LNCAP (cell line): ENCODE data around the gene GRK3.

ENCODE experiments used
- CTCF ChIP-seq: fragments of 450-650 bp; IDR thresholded peaks from 2 replicates; pipeline ENCODE4 v1.5.1; 2017; ENCODE audit warnings: mild to moderate bottlenecking

Gene GRK3

GRCh38 chr22:25645964-25646363, 81.5 kb downstream of the GRK3 start:
- no peak for TF ChIP-seq CTCF

- no peak for TF ChIP-seq CTCF
Measured at GRCh38 chr22:25650833-25651232, 86.4 kb downstream of the GRK3 start.

- no peak for TF ChIP-seq CTCF
Measured at GRCh38 chr22:25651332-25652085, 87.0 kb downstream of the GRK3 start.

- no peak for TF ChIP-seq CTCF
Measured at GRCh38 chr22:25654676-25655075, 90.2 kb downstream of the GRK3 start.

- TF ChIP-seq CTCF: no peak
Measured at GRCh38 chr22:25655371-25655935, 91.0 kb downstream of the GRK3 start.

GRCh38 chr22:25656724-25657123, 92.2 kb downstream of the GRK3 start:
- TF ChIP-seq CTCF: no peak

GRCh38 chr22:25658633-25659032, 94.2 kb downstream of the GRK3 start:
- TF ChIP-seq CTCF: no peak
